ENCODE results near the gene RREB1.
"Not testable (repeated sequence)": the region's sequence is repeated elsewhere in the genome, so short reads cannot be mapped to it uniquely, and the experiment has no call there.

Gene RREB1

GRCh38 chr6:7145585-7145884 lies 37.8 kb downstream of the RREB1 start:
- DNase-seq: no peak

GRCh38 chr6:7145885-7146828 lies 38.4 kb downstream of the RREB1 start:
- peak in 1 of 2 experiments; percentile 17 for DNase-seq

- no peak for DNase-seq
These were observed 39.4 kb downstream of the RREB1 start for GRCh38 chr6:7147051-7147671.

DNA sequence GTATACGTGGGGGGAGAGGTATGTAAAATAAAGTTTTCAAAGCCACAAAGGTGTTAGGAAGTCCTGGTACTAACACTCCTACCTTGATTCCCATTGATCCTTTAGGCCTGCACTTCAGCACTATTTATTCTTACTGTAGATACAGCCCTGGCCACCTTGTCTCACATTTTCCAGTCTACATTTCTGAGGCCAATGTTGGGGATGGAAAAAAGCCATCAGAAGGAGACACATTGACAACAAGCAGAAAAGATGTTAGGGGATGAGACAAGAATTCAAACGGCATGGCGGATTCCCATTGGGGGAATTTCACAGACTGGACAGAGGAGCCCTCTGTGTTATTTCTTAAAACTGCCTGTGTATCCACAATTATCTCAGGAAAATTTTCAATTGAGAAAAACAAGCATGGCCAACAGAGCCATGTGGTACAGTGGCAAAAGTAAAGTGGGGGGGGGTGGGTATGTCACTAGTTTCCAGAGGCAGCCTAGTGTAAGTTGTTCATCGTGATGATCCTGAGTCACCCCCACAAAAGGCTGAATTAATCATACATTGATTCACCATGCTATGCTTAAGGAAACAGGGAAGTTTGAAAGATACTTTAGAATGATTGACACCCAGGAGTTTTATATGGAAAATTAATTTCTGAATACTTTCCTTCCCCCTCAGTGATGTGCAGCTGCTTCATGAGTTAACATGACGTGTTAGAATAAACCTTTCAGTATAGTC lies 40.5 kb downstream of the RREB1 start:
- no peak for DNase-seq

DNA sequence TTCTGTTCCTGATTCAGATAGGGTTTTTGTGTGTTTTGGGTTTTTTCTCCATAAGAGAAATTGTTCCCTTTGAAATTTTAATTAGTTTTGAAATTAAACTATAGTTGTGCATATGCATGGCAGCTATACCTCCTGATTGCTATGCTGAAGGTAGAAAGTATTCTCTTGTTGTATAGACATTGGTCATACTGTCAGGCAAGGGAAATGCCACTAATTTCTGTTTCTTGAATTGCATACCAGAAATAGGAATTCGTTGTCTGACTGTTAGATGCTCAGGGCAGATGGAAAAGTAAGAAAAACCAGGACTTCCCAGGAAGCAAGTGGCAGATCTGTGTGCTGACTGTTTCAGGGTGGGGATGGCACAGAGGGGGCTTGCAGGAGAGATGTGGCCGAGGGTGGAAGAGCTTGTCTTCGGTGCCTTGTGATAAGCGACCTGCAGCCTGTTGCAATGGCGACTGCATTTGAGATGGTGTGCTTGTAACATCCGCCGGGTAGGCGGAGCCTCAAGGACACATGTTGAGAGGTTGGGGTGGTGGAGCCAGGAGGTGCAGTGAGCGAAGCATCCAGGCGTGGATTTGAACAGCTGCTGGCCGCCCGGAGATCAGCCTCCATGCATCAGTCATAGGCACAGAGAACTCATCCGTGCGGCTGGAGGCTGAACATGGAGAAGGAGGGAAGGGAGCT lies 42.8 kb downstream of the RREB1 start:
- DNase-seq: peak; percentile 89 to 96

- no peak for DNase-seq
These were observed 43.6 kb downstream of the RREB1 start for GRCh38 chr6:7151381-7151780.

DNA sequence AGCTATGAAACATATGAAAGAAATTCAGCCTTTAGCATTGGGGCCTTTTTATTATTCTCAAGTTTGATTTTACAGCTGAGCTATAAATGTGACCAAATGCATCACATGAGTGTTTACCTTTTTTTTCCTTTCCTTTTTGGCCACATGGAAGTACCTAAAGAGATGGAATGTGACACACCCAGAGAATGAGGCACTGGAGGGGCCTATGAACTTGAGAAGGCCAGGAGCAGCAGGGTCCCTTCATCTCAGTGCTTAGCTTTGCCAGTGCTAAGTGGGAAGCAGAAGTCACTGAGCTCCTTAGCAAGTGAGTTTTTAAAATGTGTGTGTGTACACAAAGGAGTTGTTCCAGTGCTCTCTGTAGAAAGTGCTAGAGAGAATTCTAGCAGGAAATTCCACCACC lies 44.7 kb downstream of the RREB1 start:
- no peak for DNase-seq

DNA sequence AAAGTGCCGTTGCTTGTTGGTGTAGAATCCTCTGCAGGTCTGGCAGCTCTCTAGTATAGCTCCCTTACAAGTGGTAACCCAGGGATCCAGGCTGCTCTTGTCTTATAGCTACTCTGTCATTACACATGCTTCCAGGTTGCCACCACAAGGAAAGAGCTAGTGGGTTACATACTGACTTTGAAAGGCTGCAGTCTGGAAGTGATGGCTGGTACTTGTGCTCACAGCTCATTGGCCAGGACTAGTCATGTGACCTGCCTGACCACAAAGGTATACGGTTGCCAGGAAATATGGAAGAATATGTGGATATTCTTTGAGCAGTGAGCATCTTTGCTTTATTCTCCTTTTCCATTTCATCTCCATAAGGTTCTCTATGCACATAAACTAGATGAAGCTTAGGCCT lies 46.0 kb downstream of the RREB1 start:
- no peak for DNase-seq

- DNase-seq: no peak
These were observed 46.8 kb downstream of the RREB1 start for GRCh38 chr6:7154341-7155139.

DNA sequence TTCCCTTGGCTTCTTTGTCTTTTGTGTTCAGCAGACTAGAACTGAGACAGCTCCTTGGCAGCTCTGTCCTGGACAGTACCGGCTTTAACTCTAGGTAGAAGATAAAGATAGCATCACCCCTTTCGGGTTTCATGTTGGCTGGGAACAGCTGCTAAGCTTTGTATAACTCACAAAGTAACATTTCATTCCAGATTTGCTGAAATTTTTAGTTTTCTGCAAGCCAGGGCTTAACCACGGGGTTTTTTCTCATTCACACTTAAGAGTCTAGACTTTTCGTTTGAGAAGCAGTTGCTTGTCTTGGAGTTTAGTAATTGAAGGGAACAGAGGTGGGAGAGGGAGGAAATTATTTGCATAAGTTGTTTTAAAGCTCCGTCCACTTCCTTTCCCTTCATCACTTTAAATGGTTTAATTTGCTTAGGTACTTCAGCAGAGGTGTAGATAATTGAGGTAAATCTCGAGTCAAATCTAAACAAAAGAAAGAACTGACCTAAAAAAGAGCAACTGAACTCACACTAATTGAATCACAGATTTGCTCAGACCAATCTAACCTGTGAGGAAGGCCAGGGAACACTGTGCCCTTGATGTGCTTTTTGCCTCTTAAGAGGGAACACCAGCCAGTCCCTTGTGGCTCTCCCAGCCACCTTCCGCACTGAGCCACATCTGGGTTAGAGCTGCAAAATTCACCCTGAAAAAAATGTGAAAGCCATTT lies 48.3 kb downstream of the RREB1 start:
- no peak for DNase-seq

DNA sequence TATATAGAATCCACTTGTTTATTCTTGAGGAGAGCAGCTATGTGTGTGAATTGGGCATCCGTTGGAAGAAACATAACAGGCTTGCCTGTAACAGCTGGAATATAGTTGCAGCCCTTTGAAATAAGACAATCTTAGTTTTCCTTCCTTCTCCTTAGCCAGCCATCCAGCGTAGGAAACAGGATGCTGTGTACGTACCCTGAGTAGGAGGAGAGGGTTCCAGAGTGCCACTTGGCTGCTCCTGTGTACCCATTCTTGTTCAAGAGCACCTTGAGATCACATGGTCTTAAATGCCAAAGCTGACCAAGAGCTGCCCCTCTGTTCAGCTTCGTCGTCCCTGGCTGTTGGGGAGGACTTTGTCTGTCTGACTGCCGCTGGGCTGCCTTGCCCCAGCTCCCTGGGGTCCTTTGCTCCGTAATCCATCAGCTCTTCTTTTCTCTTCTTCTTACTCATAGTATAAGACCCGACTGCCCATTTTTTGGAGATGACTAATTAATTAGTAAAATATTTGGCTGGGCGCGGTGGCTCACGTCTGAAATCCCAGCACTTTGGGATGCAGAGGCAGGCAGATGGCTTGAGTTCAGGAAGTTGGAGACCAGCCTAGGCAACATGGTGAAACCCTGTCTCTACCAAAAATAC lies 49.0 kb downstream of the RREB1 start:
- no peak for DNase-seq

- DNase-seq: not testable (repeated sequence)
These were observed 49.5 kb downstream of the RREB1 start for GRCh38 chr6:7157307-7157706.

DNA sequence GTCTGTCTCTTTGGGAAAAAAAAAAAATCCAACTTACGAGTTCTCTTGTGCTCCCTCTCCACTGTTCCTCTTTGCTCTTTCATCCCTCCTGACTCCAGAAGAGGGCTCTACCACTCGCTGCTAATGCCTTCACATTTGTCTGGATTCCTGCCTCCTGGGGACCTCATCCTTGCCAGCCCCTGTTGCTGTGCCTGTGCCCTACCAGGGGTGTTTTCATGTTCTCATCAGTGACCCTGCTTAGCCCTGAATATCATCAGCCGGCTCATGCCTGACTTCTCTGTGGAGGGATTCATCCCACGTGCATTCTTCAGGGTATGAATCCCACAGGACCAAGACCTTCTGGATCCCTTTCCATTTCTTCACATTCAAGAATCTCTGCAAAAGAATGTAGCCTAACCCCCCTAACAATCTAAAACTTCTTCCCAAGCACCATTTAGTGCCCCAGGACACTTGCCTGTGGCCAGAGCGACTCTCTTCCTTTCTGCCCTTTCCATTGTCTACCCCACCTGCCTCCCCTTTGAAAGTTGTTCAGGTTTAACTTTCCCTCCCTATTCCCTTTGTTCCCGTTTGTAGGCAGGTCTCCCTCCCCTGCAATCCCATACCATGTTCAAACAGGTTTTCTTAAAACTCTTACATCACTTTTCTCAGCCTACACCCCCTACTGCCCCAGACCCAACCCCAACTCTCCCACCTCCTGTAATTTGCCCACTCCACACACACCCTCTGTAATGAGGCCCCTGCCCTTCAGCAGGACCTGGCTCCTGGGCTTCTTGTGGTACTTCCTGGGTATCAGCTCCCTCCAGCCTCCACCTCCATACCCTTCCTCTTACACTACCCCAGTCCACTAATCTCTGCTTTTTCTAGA lies 50.2 kb downstream of the RREB1 start:
- no peak for DNase-seq

- no peak for DNase-seq
These were observed 52.2 kb downstream of the RREB1 start for GRCh38 chr6:7159790-7160525.

GRCh38 chr6:7161253-7161623 lies 53.5 kb downstream of the RREB1 start:
- DNase-seq: no peak

DNA sequence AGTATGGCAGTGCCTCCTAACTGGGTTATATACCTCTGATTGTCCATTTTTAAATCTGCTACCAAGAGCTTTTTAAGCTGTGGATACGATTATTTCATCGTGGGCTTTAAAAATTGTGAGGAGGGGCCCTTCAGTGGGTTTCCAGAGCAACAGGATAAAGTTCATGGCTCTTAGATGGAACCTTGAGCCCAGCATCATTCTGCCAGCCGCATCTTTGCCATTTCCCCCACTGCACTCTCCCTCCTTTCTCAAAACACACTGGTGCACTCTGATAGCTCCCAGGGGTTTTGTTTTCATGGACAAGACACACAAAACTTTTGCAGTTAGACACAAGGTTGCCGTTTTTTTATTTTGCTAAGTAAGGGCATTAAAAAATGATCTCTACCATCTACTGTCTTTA lies 54.1 kb downstream of the RREB1 start:
- no peak for DNase-seq

GRCh38 chr6:7163661-7164071 lies 55.9 kb downstream of the RREB1 start:
- no peak for DNase-seq

- DNase-seq: no peak
These were observed 56.8 kb downstream of the RREB1 start for GRCh38 chr6:7164536-7165001.
